HL-60 (cell line): ENCODE measurements around the gene PDE4B.

Experiments used
- DNase-seq, 2 experiments: peaks; one replicate each; pipeline ENCODE4 v3.0.0-alpha.2; 2010 to 2020; ENCODE audit warnings: low read depth in 1 of 2, low spot score in 1 of 2
- H3K27ac ChIP-seq: fragments of 250-450 bp; sonication (Bioruptor Pico); replicated peaks from 2 replicates; pipeline ENCODE4 v1.5.1; 2020; ENCODE audit warnings: mild to moderate bottlenecking, moderate library complexity
- H3K27me3 ChIP-seq: fragments of 250-450 bp; sonication (Bioruptor Pico); 2 replicates; pipeline ENCODE4 v1.5.1; 2021; ENCODE audit warnings: mild to moderate bottlenecking, moderate library complexity; ENCODE audit not compliant: insufficient read depth, poor library complexity, severe bottlenecking
- H3K4me3 ChIP-seq: replicated peaks from 2 replicates; pipeline ENCODE4 v1.5.1; 2011; ENCODE audit warnings: mild to moderate bottlenecking, control low read depth, low read length; ENCODE audit not compliant: insufficient read depth
- GABPA ChIP-seq: IDR thresholded peaks from 2 replicates; pipeline ENCODE4 v1.6.1; 2012; ENCODE audit warnings: low read depth
- POLR2AphosphoS5 ChIP-seq: IDR thresholded peaks from 2 replicates; pipeline ENCODE4 v1.6.1; 2012; ENCODE audit warnings: low read depth
- SPI1 ChIP-seq: IDR thresholded peaks from 2 replicates; pipeline ENCODE4 v1.6.1; 2012; ENCODE audit warnings: low read depth, mild to moderate bottlenecking, borderline replicate concordance
- TF ChIP-seq, protein P1 (sequence below): IDR thresholded peaks from one replicate; pipeline ENCODE4 v1.5.1; 2011; ENCODE audit warnings: low read length, control low read depth, inconsistent platforms; ENCODE audit not compliant: insufficient read depth
- TF ChIP-seq, protein P2 (sequence below): IDR thresholded peaks from 2 replicates; pipeline ENCODE4 v1.6.1; 2012; ENCODE audit warnings: low read depth; ENCODE audit not compliant: insufficient replicate concordance

The PDE4B gene

DNA sequence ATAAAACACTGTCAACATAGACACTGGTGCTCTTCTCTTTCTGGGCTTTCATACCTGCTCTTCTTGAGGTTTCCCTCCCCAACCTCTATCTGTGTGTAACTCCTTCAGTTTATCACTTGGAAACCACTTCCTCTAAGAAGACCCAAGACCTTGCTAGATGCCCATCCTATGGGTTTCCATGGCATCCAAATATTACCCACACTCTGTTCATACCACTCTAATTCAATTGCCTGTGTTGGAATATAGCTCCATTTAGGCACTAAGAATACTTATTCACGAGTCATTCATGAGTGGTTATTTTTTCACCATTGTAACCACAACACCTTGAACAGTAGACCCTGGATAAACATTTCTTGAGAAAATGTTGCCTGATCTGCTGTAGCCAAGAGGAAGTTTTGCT, 510.1 kb downstream of the PDE4B start:
- no peak overlapping the region for H3K4me3 ChIP-seq
- DNase-seq: peak in 1 of 2 experiments; percentile 30
- TF ChIP-seq, protein P1, sequence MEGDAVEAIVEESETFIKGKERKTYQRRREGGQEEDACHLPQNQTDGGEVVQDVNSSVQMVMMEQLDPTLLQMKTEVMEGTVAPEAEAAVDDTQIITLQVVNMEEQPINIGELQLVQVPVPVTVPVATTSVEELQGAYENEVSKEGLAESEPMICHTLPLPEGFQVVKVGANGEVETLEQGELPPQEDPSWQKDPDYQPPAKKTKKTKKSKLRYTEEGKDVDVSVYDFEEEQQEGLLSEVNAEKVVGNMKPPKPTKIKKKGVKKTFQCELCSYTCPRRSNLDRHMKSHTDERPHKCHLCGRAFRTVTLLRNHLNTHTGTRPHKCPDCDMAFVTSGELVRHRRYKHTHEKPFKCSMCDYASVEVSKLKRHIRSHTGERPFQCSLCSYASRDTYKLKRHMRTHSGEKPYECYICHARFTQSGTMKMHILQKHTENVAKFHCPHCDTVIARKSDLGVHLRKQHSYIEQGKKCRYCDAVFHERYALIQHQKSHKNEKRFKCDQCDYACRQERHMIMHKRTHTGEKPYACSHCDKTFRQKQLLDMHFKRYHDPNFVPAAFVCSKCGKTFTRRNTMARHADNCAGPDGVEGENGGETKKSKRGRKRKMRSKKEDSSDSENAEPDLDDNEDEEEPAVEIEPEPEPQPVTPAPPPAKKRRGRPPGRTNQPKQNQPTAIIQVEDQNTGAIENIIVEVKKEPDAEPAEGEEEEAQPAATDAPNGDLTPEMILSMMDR: no peak
- TF ChIP-seq SPI1: peak; percentile 67
- H3K27ac ChIP-seq: peak overlapping the region; percentile 24
- no peaks in the 10 kb centered on the region for H3K27me3 ChIP-seq

DNA sequence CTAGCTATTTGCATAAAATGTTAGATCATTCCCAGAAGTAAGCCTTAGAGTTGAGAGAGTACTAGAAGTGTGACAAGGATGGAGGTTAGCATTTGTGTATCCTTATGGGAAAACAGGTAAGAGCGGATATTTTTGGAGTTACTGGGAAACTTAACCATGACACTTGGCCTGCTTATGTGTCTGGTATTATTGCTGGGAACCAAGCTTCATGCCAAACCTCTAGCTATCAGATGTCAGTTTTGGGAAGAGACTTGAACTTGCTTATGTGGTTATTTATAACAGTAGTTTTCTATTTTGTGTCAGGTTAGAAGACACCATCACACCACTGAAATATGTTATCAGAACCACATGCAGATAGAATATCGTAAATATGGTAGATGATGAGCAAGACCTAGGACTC, 511.0 kb downstream of the PDE4B start:
- DNase-seq: no peak
- TF ChIP-seq, protein P1: no peak
- TF ChIP-seq, protein P2, sequence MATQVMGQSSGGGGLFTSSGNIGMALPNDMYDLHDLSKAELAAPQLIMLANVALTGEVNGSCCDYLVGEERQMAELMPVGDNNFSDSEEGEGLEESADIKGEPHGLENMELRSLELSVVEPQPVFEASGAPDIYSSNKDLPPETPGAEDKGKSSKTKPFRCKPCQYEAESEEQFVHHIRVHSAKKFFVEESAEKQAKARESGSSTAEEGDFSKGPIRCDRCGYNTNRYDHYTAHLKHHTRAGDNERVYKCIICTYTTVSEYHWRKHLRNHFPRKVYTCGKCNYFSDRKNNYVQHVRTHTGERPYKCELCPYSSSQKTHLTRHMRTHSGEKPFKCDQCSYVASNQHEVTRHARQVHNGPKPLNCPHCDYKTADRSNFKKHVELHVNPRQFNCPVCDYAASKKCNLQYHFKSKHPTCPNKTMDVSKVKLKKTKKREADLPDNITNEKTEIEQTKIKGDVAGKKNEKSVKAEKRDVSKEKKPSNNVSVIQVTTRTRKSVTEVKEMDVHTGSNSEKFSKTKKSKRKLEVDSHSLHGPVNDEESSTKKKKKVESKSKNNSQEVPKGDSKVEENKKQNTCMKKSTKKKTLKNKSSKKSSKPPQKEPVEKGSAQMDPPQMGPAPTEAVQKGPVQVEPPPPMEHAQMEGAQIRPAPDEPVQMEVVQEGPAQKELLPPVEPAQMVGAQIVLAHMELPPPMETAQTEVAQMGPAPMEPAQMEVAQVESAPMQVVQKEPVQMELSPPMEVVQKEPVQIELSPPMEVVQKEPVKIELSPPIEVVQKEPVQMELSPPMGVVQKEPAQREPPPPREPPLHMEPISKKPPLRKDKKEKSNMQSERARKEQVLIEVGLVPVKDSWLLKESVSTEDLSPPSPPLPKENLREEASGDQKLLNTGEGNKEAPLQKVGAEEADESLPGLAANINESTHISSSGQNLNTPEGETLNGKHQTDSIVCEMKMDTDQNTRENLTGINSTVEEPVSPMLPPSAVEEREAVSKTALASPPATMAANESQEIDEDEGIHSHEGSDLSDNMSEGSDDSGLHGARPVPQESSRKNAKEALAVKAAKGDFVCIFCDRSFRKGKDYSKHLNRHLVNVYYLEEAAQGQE: no peak
- no peak for TF ChIP-seq GABPA
- Histone ChIP-seq H3K27ac (peak overlapping the region; percentile 24; the same call in 1 of the 2 replicates), H3K27me3 (no peaks in the 10 kb centered on the region), H3K4me3 (no peak overlapping the region)

DNA sequence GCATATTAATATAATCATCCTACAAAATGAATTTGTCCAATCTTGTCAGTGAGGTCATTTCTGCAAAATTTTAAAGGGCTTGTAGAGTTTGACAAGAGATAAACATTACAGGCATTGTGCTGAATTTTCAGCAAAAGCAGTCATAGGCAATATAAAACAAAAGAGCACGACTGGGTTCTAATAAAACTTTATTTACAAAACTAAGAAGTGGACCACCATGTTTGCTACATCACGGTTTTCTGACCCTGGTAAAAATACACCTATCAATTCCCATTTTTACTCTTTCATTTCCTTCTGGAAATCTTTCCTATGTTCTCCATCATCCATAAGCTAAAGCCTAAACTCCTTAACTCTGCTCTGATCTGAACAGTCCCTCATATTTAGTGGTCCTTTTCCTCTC, 511.4 kb downstream of the PDE4B start:
- no peak for TF ChIP-seq GABPA
- TF ChIP-seq POLR2AphosphoS5: no peak
- TF ChIP-seq SPI1: no peak
- TF ChIP-seq, protein P2: no peak
- H3K27me3 ChIP-seq: no peaks in the 10 kb centered on the region
- DNase-seq: no peak
- no peak overlapping the region for H3K4me3 ChIP-seq
- no peak overlapping the region for H3K27ac ChIP-seq

DNA sequence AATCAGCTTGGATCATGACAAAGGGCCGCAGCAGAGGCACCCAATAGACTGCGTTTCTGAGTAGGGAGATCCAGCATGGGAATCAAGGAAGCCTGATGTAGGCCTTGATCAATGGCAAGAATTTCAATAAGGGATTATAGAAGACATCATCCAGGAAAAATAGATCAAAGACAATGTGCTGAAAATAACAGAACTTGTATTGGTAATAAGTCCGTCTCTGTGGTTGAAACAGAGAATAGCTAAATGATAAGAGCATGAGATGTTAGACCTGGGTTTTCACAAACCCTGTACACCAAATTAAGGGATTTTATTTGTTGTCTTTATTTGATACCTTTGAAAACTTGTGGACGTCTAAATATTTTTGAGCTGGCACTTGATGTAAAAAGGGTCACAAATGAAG, 513.2 kb downstream of the PDE4B start:
- H3K27me3 ChIP-seq: no peaks in the 10 kb centered on the region
- no peak for DNase-seq
- TF ChIP-seq GABPA (no peak), SPI1 (no peak), POLR2AphosphoS5 (no peak)
- TF ChIP-seq, protein P1: no peak
- TF ChIP-seq, protein P2: no peak
- no peak overlapping the region for H3K4me3 ChIP-seq
- no peak overlapping the region for H3K27ac ChIP-seq
